Frontal cortex (tissue), 4 donors: ENCODE data around the gene CCDC186. TPM values are rescaled to one million over a fixed set of nuclear protein-coding genes. Genes with fewer than 3 reads are reported as not detected.
A peak's percentile ranks its signal among the peaks of the same experiment; 100 is the strongest.
"Not testable (repeated sequence)": the region's sequence is repeated elsewhere in the genome, so short reads cannot be mapped to it uniquely, and the experiment has no call there.

Source experiments
- DNase-seq, 2 donors: peaks; one replicate each; pipeline ENCODE4 v3.0.0; 2012; ENCODE audit warnings: low spot score in 2 of 2
- FAIRE-seq: peaks from 2 replicates; lab custom pipeline; 2012; peaks lifted over from hg19 to GRCh38; lab: Jason Lieb, UNC
- total RNA-seq: library from RNA; depleted of rRNA; stranded (reverse); fragments of >200 nt; gene quantifications from one replicate; pipeline ENCODE4 v1.2.3, GENCODE V29; 2014
- donor health status: control.
- donor health status: control.
- donor health status: control.

Gene CCDC186
- total RNA-seq, 1 donor from 2014 or later, result 45.2 TPM

DNA sequence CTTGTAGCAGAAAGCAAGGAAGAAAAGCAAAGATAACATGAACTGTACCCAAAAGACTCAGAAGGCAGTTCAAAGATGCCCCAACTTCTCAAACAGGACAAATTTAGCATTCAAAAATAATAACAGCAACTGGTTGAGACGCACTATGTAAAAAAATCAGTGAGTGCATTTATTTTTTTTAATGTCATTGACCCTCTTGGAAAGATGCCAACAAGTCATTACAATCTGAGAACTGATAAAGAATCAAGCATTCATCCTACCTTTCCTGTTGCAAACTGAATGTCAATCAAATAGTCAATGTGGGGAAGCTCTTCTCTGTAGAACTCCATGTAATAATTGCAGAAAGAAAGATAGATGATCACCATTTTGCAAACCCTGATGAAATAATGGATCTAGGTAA lies 1.7 kb upstream of the CCDC186 start:
- FAIRE-seq, result no peak
- DNase-seq, result no peak

DNA sequence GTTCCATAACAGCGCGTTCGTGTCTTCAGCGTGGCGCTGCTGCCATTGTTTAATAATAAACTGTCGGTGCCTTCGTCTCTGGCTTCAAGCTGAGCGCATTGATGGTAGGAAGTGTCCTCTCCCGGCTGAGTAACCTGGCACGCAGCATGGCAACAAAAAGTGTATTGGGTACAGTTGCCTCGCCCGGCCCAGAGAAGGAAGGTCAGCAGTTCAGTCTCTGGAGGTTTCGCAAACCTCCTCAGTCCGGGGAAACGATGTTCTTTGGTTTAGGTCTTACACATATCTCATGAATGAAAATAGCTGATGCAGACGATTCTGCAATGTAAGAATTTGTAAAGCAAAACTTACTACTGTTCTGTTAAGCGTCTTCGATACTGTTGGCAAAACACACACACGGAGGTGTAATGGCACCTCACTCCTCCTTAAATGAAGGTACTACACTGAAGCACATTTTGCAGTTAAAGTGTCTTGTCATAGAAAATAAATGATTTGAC lies 739 bp upstream of the CCDC186 start:
- FAIRE-seq, result no peak
- DNase-seq, result peak in 1 of 2 donors; percentile 33

DNA sequence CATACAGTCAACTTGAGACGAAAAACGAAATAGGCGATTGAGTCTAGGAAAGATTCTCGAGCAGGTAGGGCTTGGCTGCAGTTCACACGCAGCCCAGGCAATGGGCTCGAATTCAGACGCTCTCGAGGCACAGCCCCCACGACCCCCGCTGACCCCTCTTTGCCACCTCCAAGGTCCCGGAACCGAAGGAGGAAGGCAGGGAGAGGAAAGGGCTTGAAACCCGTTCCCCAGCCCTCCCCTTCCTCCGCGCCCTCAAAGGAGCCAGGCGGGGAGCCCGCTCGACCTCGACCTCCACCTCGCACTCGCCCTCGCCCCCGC lies 441 bp downstream of the CCDC186 start:
- no peak for FAIRE-seq
- DNase-seq, result no peak

- FAIRE-seq, result no peak
- no peak for DNase-seq
Measured at GRCh38 chr10:114172776-114173602, 1.0 kb downstream of the CCDC186 start.

- no peak for DNase-seq
- no peak for FAIRE-seq
Measured at GRCh38 chr10:114172216-114172615, 1.8 kb downstream of the CCDC186 start.

GRCh38 chr10:114168450-114169009 lies 5.5 kb downstream of the CCDC186 start:
- DNase-seq (no peak), FAIRE-seq (no peak)

DNA sequence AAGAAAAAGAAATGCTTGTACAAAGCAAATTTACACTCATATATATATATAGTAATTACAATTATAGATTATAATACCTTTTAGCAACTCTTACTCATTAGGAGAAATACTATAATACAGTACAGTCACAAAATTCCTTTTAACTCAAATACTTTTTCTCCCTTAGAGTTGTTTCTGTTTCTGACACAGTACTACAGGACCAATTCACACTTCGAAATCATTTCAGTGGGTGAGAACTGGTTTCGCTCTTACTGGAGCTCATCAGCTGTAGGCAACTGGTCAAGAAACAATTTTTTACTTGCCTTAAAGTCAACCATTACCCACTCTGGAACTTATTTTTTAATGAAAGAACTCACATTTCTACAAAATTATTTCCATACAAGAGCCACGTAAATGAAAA lies 6.0 kb downstream of the CCDC186 start:
- no peak for FAIRE-seq
- no peak for DNase-seq

GRCh38 chr10:114166494-114166893 lies 7.5 kb downstream of the CCDC186 start:
- FAIRE-seq (no peak), DNase-seq (no peak)

GRCh38 chr10:114166043-114166442 lies 8.0 kb downstream of the CCDC186 start:
- no peak for FAIRE-seq
- no peak for DNase-seq

DNA sequence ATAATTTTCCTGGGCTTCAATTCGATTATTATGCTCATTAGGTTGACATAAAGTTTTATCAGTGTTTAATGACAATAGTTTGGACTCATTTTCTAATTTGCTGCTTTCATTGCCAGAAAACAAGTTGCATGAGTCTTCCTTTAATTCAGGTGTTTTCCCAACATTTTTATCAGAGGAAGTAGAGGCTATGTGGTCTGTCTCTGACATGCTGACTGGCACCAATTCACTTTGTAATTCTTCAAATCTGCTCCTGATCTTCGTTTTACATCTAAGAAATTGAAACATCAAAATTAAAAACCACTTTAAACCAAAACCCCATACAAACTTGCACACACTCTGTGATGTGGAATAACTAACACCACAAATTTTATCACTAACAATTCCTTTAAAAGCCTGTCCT lies 10.9 kb downstream of the CCDC186 start:
- FAIRE-seq, result no peak
- no peak for DNase-seq

- FAIRE-seq (no peak), DNase-seq (no peak)
Measured at GRCh38 chr10:114157912-114158311, 16.1 kb downstream of the CCDC186 start.

GRCh38 chr10:114151892-114152291 lies 22.1 kb downstream of the CCDC186 start:
- FAIRE-seq (no peak), DNase-seq (no peak)

DNA sequence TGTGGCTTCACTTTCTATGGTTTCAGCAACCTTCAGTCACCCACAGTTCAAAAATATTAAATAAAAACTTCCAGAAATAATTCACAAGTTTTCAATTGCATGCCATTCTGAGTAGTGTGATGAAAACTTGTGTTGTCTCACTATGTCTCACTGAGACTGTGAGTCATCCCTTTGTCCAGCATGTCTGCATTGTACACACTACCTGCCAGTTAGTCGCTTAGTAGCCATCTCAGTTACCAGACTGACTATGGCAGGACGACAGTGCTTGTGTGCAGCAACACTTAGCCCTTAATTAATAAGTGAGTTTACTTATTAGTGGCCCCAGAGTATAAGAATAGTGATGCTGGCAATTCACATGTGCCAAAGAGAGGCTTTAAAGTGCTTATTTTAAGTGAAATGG lies 22.5 kb downstream of the CCDC186 start:
- FAIRE-seq, result no peak
- DNase-seq, result no peak

GRCh38 chr10:114149476-114149875 lies 24.5 kb downstream of the CCDC186 start:
- FAIRE-seq, DNase-seq: not testable (repeated sequence)

DNA sequence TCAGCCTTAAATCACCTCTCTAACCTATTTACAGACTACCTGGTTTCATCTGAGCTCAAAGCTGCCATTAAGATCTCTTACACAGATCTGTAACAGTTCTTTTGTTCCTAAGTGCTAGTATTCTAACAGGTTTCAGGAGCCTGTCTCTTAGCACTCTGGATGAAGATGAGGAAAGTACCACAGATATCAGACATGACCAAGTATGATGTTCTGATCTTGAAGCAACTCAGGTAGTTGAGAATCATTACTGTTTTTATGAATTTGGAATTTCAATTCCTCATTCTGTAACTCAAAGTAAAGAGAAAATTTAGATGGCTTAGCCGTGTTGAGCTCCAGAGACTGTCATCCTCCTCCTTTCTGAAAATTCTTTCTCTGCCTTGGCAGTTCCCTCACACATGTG lies 30.8 kb downstream of the CCDC186 start:
- no peak for DNase-seq
- FAIRE-seq, result no peak

DNA sequence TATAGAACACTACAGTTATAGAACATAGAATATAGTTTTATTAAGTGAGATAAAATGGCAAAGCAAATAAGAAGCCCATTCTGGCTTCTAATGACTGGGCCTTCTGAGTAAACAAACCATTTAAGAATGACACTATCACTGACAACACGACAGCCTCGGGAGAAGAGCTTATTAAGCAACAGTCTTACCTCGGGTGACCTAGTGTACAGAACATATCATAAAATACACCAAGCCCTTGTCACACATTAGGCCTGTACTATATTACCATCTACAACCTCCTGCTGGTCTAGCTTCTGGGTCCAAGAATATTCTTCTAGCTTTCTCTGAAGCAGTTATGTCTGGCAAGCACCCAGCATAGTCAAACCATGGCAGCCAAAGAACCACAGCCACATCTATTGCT lies 32.0 kb downstream of the CCDC186 start:
- DNase-seq, result no peak
- FAIRE-seq, result no peak

- not testable (repeated sequence) for FAIRE-seq, DNase-seq
Measured at GRCh38 chr10:114140827-114141226, 33.2 kb downstream of the CCDC186 start.

- FAIRE-seq (no peak), DNase-seq (no peak)
Measured at GRCh38 chr10:114140036-114140435, 34.0 kb downstream of the CCDC186 start.

DNA sequence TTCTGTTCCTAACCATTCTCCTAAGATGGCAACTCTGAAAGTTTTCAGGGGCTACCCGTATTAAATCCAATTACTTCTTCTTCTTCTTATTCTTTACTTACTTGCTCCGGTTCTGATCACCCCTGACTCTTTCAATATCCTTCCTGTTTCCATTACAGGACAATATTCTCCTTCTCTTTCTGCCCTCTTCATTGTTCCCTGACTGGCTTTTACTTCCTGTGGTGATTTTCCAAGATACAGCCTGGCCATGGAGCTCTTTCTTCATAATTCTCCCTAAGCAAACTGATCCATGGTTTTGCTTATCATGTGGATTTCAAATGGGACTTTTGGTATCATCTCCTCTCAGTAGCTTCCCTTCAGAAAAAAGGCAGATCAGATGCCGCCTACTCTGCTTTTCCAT lies 35.4 kb downstream of the CCDC186 start:
- no peak for FAIRE-seq
- DNase-seq, result no peak

GRCh38 chr10:114135476-114135875 lies 38.5 kb downstream of the CCDC186 start:
- DNase-seq, result no peak
- no peak for FAIRE-seq

DNA sequence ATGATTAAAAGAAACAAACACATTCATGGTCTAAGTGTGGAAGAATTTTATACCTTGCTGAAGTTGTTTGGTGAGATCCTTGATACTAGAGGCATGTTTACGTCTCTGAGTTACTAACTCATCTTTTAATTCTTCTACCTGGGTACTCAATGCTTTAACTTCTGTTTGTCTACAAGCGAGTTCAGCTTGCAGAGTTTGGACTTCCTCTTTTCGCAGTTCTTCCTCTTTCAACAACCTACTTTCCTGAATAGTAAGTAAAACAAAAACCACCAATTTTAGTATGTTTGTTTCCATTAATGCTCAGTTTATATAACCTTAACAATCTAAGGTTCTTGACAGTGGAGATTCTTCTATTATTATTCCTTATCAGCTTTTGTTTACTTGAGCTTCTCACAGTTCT lies 42.9 kb downstream of the CCDC186 start:
- DNase-seq (no peak), FAIRE-seq (no peak)

- peak; percentile 91 for FAIRE-seq
- DNase-seq, result no peak
Measured at GRCh38 chr10:114121031-114121430, 53.0 kb downstream of the CCDC186 start.
